Measurements from ENCODE around the gene FAM118B.

Gene FAM118B

GRCh38 chr11:126226334-126227084, 14.9 kb downstream of the FAM118B start:
- no peak overlapping the region for H3K18ac ChIP-seq (ENCODE audit: low read length)
- WGBS (ENCODE audit: extremely low coverage, insufficient coverage, low lambda C conversion rate) = no CpG with 5 or more reads among the region's 15 CpGs

GRCh38 chr11:126229858-126230540, 18.4 kb downstream of the FAM118B start:
- no peak overlapping the region for H3K4ac ChIP-seq (ENCODE audit: low read depth, low read length)
- no CpG with 5 or more reads among the region's 3 CpGs for WGBS (ENCODE audit: extremely low coverage, insufficient coverage, low lambda C conversion rate)

More at GRCh38 chr11:126226334-126227084, 14.9 kb downstream of the FAM118B start:
- H2AK5ac ChIP-seq (ENCODE audit: low read length) = no peak overlapping the region
- peaks cover 18% of the 10 kb centered on the region for H3K79me2 ChIP-seq (ENCODE audit: control insufficient read depth, insufficient read depth, low read length)
- H3K4me3 ChIP-seq (ENCODE audit: low read length) = no peak overlapping the region
- no peak overlapping the region for H3K4me2 ChIP-seq (ENCODE audit: low read length)
- H3K56ac ChIP-seq (ENCODE audit: low read length) = no peak overlapping the region
- H4K5ac ChIP-seq (ENCODE audit: low read length) = no peak overlapping the region
- no peak overlapping the region for H2BK15ac ChIP-seq (replicated peaks; ENCODE audit: low read depth)
- no peaks in the 10 kb centered on the region for H3K27me3 ChIP-seq (ENCODE audit: insufficient read depth, low read length, poor library complexity)
- no peak overlapping the region for H3K9ac ChIP-seq (ENCODE audit: low read length)
- H3K4me1 ChIP-seq (ENCODE audit: control insufficient read depth, low read depth, low read length) = no peaks in the 10 kb centered on the region
- H3K4ac ChIP-seq (ENCODE audit: low read depth, low read length) = no peak overlapping the region
- H2BK5ac ChIP-seq (ENCODE audit: low read length) = no peak overlapping the region
- no peaks in the 10 kb centered on the region for H3K36me3 ChIP-seq (ENCODE audit: control insufficient read depth, insufficient read depth, low read length)
- no peak overlapping the region for H3K23ac ChIP-seq (ENCODE audit: low read length)
- H3K27ac ChIP-seq (ENCODE audit: low read depth, low read length) = no peak overlapping the region
- no peak for DNase-seq
- H3K79me1 ChIP-seq (ENCODE audit: low read length) = peaks cover 16% of the 10 kb centered on the region
- H2BK120ac ChIP-seq (ENCODE audit: low read depth, low read length) = no peak overlapping the region
- no peak overlapping the region for H4K8ac ChIP-seq (ENCODE audit: low read depth, low read length)

GRCh38 chr11:126231725-126232459, 20.3 kb downstream of the FAM118B start:
- H3K79me2 ChIP-seq (ENCODE audit: control insufficient read depth, insufficient read depth, low read length) = no peaks in the 10 kb centered on the region
- H2BK120ac ChIP-seq (ENCODE audit: low read depth, low read length) = no peak overlapping the region
- WGBS (ENCODE audit: extremely low coverage, insufficient coverage, low lambda C conversion rate) = no CpG with 5 or more reads among the region's 6 CpGs
- no peak overlapping the region for H3K27ac ChIP-seq (ENCODE audit: low read depth, low read length)
- H3K4me3 ChIP-seq (ENCODE audit: low read length) = no peak overlapping the region
- DNase-seq = no peak
- peaks cover 5% of the 10 kb centered on the region for H3K79me1 ChIP-seq (ENCODE audit: low read length)
- H2BK5ac ChIP-seq (ENCODE audit: low read length) = no peak overlapping the region
- no peak overlapping the region for H3K4me2 ChIP-seq (ENCODE audit: low read length)
- H2BK15ac ChIP-seq (replicated peaks; ENCODE audit: low read depth) = no peak overlapping the region
- no peak overlapping the region for H4K5ac ChIP-seq (ENCODE audit: low read length)
- no peak overlapping the region for H3K18ac ChIP-seq (ENCODE audit: low read length)
- no peak overlapping the region for H3K4ac ChIP-seq (ENCODE audit: low read depth, low read length)
- H2AK5ac ChIP-seq (ENCODE audit: low read length) = no peak overlapping the region
- H3K9ac ChIP-seq (ENCODE audit: low read length) = no peak overlapping the region
- no peaks in the 10 kb centered on the region for H3K4me1 ChIP-seq (ENCODE audit: control insufficient read depth, low read depth, low read length)
- no peak overlapping the region for H3K56ac ChIP-seq (ENCODE audit: low read length)
- H3K23ac ChIP-seq (ENCODE audit: low read length) = no peak overlapping the region
- H3K27me3 ChIP-seq (ENCODE audit: insufficient read depth, low read length, poor library complexity) = no peaks in the 10 kb centered on the region
- H4K8ac ChIP-seq (ENCODE audit: low read depth, low read length) = no peak overlapping the region
- H3K36me3 ChIP-seq (ENCODE audit: control insufficient read depth, insufficient read depth, low read length) = no peaks in the 10 kb centered on the region

More at GRCh38 chr11:126229858-126230540, 18.4 kb downstream of the FAM118B start:
- no peak overlapping the region for H2BK120ac ChIP-seq (ENCODE audit: low read depth, low read length)
- no peak overlapping the region for H3K23ac ChIP-seq (ENCODE audit: low read length)
- H2BK15ac ChIP-seq (replicated peaks; ENCODE audit: low read depth) = no peak overlapping the region
- no peaks in the 10 kb centered on the region for H3K4me1 ChIP-seq (ENCODE audit: control insufficient read depth, low read depth, low read length)
- no peaks in the 10 kb centered on the region for H3K36me3 ChIP-seq (ENCODE audit: control insufficient read depth, insufficient read depth, low read length)
- no peaks in the 10 kb centered on the region for H3K27me3 ChIP-seq (ENCODE audit: insufficient read depth, low read length, poor library complexity)
- no peak overlapping the region for H2AK5ac ChIP-seq (ENCODE audit: low read length)
- no peak overlapping the region for H3K4me2 ChIP-seq (ENCODE audit: low read length)
- no peak overlapping the region for H3K4me3 ChIP-seq (ENCODE audit: low read length)
- no peak overlapping the region for H4K8ac ChIP-seq (ENCODE audit: low read depth, low read length)
- no peak overlapping the region for H4K5ac ChIP-seq (ENCODE audit: low read length)
- H3K56ac ChIP-seq (ENCODE audit: low read length) = no peak overlapping the region
- DNase-seq = no peak
- H3K79me2 ChIP-seq (ENCODE audit: control insufficient read depth, insufficient read depth, low read length) = peaks cover 4% of the 10 kb centered on the region
- no peak overlapping the region for H3K27ac ChIP-seq (ENCODE audit: low read depth, low read length)
- H3K18ac ChIP-seq (ENCODE audit: low read length) = no peak overlapping the region
- H3K79me1 ChIP-seq (ENCODE audit: low read length) = peaks cover 4% of the 10 kb centered on the region
- no peak overlapping the region for H2BK5ac ChIP-seq (ENCODE audit: low read length)
- H3K9ac ChIP-seq (ENCODE audit: low read length) = no peak overlapping the region

DNA sequence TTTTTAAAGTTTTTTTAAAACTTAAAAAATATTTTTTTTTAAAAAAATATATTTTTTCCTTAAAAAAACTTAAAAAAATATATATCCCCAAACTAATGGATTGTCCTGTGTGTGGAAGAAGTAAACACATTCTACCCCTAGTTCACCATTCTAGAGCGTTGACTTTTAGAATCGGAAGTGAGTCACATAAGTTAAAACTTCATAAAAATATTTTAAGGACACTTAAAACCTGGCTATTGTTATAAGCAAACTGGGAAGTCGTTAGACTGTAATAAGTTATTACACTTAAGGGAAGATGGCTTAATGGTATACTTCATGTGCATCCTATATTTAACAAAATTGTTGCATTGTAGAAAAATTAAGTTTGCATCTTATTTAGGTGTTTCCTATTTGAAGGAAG, 21.1 kb downstream of the FAM118B start:
- Histone ChIP-seq H3K79me2 (ENCODE audit: control insufficient read depth, insufficient read depth, low read length) (no peaks in the 10 kb centered on the region), H2BK120ac (ENCODE audit: low read depth, low read length) (no peak overlapping the region), H4K8ac (ENCODE audit: low read depth, low read length) (no peak overlapping the region), H3K4me1 (ENCODE audit: control insufficient read depth, low read depth, low read length) (no peaks in the 10 kb centered on the region), H3K27ac (ENCODE audit: low read depth, low read length) (no peak overlapping the region), H3K23ac (ENCODE audit: low read length) (no peak overlapping the region), H3K4me3 (ENCODE audit: low read length) (no peak overlapping the region), H4K5ac (ENCODE audit: low read length) (no peak overlapping the region), H2AK5ac (ENCODE audit: low read length) (no peak overlapping the region), H2BK5ac (ENCODE audit: low read length) (no peak overlapping the region), H3K4me2 (ENCODE audit: low read length) (no peak overlapping the region), H3K79me1 (ENCODE audit: low read length) (peaks cover 5% of the 10 kb centered on the region), H3K27me3 (ENCODE audit: insufficient read depth, low read length, poor library complexity) (no peaks in the 10 kb centered on the region), H3K36me3 (ENCODE audit: control insufficient read depth, insufficient read depth, low read length) (no peaks in the 10 kb centered on the region), H3K56ac (ENCODE audit: low read length) (no peak overlapping the region), H3K4ac (ENCODE audit: low read depth, low read length) (no peak overlapping the region), H3K9ac (ENCODE audit: low read length) (no peak overlapping the region), H3K18ac (ENCODE audit: low read length) (no peak overlapping the region), H2BK15ac (replicated peaks; ENCODE audit: low read depth) (no peak overlapping the region)
- WGBS (ENCODE audit: extremely low coverage, insufficient coverage, low lambda C conversion rate) = no CpG with 5 or more reads among the region's 3 CpGs
- no peak for DNase-seq

- Histone ChIP-seq H2BK15ac (replicated peaks; ENCODE audit: low read depth) (no peak overlapping the region), H3K23ac (ENCODE audit: low read length) (no peak overlapping the region), H3K27me3 (ENCODE audit: insufficient read depth, low read length, poor library complexity) (no peaks in the 10 kb centered on the region), H3K79me1 (ENCODE audit: low read length) (peaks cover 5% of the 10 kb centered on the region), H3K4me2 (ENCODE audit: low read length) (no peak overlapping the region), H3K27ac (ENCODE audit: low read depth, low read length) (no peak overlapping the region), H3K9ac (ENCODE audit: low read length) (no peak overlapping the region), H3K4me1 (ENCODE audit: control insufficient read depth, low read depth, low read length) (no peaks in the 10 kb centered on the region), H3K79me2 (ENCODE audit: control insufficient read depth, insufficient read depth, low read length) (no peaks in the 10 kb centered on the region), H4K8ac (ENCODE audit: low read depth, low read length) (peak overlapping the region; percentile 28), H2AK5ac (ENCODE audit: low read length) (no peak overlapping the region), H3K4me3 (ENCODE audit: low read length) (no peak overlapping the region), H2BK120ac (ENCODE audit: low read depth, low read length) (no peak overlapping the region), H2BK5ac (ENCODE audit: low read length) (no peak overlapping the region), H3K36me3 (ENCODE audit: control insufficient read depth, insufficient read depth, low read length) (no peaks in the 10 kb centered on the region), H3K56ac (ENCODE audit: low read length) (no peak overlapping the region), H4K5ac (ENCODE audit: low read length) (no peak overlapping the region), H3K4ac (ENCODE audit: low read depth, low read length) (no peak overlapping the region), H3K18ac (ENCODE audit: low read length) (no peak overlapping the region)
- no peak for DNase-seq
- no CpG with 5 or more reads among the region's 4 CpGs for WGBS (ENCODE audit: extremely low coverage, insufficient coverage, low lambda C conversion rate)
Observed at GRCh38 chr11:126233391-126233790, 21.8 kb downstream of the FAM118B start.

Measured in mesendoderm (in vitro differentiated cells).